ENCODE data around the gene DYTN. TPM values are rescaled to one million over a fixed set of nuclear protein-coding genes. Genes with fewer than 3 reads are reported as not detected.

The DYTN gene
- polyA plus RNA-seq, 4 donors = not detected

DNA sequence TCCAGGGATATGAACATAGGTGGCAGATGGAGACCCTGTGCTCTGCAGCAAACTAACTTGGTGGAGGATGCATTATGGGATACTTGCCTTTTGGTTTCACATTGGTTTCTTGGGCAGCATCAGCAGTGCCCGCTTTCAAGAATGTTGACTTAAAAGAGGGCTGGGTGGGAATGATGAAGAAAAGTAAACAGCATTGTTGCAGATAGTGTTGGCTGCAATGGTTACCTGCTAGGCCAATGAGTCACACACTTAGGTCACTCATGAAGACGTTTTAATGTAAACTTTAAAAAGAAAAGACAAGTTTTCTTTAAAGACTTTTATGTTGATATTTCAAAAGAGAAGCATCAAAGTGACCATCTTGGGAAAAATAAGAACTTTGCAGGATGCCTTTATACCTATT is 102.0 kb downstream of the DYTN start:
- DNase-seq (ENCODE audit: low read depth in 4 of 4, low spot score in 3 of 4) = no peak

DNA sequence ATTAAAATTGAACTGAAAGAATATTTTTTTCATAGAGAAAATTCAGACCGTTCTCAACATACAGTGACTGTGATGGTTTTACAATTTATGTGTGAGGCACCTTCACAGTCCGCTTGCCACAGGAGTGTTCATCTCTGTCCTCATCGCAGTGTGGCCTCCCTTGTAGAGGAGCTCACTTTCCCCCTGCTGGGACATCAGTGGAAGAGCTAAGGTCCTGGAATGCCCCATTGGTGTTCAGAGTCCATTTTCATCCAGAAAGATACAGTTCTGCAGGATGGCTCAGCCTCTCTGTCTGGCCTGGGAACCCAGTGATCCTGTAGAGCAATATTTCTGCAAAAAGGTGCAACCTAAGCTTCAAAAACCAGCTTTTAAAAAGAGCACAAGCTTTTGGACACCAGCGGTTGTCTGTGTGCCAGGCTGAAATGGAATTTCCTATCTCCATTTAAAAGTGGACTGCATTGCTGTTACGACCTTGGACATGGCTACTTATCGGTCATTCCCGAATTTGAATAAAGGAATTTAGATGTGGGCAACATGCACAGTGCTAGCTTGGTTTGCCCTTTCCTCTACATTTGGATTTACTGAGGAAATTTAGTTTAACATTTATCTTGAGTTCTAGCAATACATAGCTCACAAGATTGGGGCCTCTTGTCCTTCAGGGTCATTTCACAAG is 102.6 kb downstream of the DYTN start:
- DNase-seq (ENCODE audit: low read depth in 4 of 4, low spot score in 3 of 4) = no peak

DNA sequence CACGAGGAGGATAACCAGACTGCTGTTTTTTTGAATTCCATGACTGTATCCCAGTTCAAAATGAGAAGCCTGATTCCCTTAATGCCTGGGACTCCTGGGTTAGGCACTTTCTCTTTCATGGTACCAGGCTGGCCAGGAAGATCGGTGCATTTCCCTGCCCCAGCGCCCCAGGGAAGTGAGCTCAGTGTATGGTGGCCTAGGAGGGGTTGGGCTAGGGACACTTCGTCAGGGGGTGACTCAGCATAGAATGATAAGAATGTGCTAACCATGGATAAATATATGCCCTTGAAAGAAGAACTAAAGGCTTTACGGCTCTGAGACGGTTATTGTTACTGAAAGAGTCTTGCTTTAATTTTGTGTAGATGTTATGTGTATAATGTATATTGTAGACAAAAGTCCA is 103.4 kb downstream of the DYTN start:
- no peak for DNase-seq (ENCODE audit: low read depth in 4 of 4, low spot score in 3 of 4)

DNA sequence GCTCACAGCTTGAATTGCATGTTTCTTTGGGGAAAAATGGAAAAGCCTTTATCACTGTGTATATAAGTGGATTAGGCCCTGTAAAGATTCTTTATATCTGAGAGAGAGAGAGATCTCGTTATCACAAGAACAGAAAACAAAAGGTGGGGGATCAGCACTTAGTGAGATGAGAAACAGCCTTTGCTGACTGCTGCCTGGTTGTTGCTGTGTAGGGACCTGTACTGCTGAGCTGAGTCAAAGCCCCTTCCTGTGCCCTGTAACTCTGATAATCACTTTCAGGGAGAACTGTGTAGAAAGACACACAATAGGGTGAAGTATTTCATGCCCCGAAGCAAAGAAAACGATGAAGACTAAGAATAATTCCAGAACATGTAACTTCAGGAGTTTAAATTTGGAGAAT is 106.5 kb downstream of the DYTN start:
- no peak for DNase-seq (ENCODE audit: low read depth in 4 of 4, low spot score in 3 of 4)

DNA sequence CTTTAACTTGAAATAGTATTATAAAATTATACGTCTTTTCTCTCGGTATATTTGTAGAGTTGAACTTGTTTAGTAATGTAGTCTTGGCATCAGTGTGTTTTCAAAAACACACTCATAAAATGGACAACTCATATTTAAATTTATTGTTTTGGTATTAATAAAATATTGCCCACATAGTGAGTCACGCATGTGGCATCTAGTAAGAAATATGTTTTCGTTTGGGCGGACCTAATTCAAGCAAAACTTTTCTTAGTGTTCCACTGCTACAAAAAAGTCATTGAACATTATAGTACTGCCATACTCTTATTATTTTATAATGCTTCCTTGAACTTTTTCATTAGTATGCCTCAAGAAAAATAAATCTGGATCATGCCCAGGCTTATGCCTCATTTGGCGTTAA is 107.0 kb downstream of the DYTN start:
- no peak for DNase-seq (ENCODE audit: low read depth in 4 of 4, low spot score in 3 of 4)

DNA sequence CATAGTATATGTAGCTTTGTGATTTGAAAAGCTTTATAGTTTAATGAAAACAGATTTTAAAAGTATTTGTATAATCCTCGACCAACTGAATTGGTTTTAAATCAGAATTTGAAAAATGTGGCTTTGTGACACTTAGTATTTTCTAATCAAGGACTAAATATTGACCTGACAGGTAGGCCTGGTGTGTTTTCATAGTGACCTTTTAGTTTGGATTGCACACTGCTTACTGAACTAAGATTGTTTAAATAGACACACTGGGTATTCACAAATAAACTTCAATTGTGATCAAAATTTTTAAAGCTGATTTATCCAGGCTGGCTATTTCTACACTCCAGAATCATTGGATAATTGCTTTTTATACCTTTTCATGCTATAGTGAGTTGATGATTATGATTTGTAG is 107.7 kb downstream of the DYTN start:
- no peak for DNase-seq (ENCODE audit: low read depth in 4 of 4, low spot score in 3 of 4)

DNA sequence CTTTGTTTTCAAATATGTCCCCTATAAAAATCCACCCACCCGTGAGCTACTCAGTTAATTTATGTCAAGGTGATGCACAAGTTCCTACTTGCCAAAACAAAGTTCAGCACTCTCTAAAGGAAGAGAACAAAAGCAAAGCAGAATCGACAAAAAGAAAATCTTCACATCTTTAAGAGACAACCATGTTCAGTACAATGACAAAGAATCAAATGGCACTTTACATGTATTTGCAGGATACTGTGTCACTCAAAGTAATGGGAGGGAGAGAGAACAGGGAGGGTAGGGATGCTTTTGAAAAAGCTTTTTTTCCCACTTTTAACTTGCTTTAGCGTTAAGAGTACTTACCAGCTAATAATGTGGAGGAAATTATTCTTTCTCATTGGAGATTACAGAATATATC is 115.0 kb downstream of the DYTN start:
- DNase-seq (ENCODE audit: low read depth in 4 of 4, low spot score in 3 of 4) = no peak

Other genes starting within 250 kb of the DYTN start
- not detected for gene FAM237A, start 75.9 kb downstream of the DYTN start, polyA plus RNA-seq (ENCODE audit: insufficient read length in 4 of 4)
- gene MDH1B, start 46.9 kb upstream of the DYTN start, polyA plus RNA-seq (ENCODE audit: insufficient read length in 4 of 4) = 10 to 100 TPM in 3 of 4 donors, 1 to 10 TPM in 1; 1.4 to 16.6 (median 13.6) TPM
- gene FASTKD2, start 47.2 kb upstream of the DYTN start, polyA plus RNA-seq (ENCODE audit: insufficient read length in 4 of 4) = 10 to 100 TPM; 28.4 to 43.4 (median 40.0) TPM
- gene CPO, start 221.1 kb upstream of the DYTN start, polyA plus RNA-seq (ENCODE audit: insufficient read length in 4 of 4) = 1 to 10 TPM in 3 of 4 donors, under 1 TPM in 1; 0.90 to 2.0 (median 1.5) TPM